ENCODE measurements around the gene HKDC1.
A peak's percentile ranks its signal among the peaks of the same experiment; 100 is the strongest.

The HKDC1 gene

DNA sequence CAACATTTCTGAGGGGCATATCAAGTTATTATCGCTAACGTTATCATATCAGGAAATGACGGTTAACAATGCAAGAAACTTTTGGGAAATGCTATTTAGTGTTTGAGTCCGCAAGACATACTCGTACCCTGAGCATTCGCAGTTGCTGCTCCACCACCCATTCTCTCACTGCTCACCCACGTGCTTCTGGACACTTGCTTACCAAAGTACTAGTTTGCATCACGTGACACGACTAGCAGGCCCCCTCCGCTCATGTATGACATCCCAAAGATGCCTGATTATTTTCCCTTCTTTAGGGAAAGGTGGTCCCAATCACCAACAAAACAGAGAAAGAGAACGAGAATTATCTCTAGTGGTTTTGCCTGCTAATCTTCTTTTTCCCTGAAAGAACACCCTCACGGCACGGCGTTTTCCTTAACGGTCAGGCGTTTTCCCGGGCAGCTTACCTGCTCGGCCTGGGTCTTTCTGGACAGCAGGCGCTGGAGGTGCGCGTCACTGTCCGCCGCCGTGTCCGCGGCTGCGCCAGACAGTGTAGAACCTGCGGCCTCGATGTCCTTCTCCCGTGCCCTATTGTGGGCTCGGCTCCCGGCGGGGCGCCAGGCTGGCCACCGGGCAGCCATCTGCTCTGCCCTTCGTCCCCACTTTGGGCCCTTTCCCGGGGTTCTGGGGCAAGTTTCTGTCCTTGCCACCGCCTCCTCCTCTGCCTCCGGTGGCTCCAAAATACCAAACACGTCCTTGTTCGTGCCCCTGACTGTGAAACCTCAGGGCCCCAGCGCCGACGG lies 40.2 kb upstream of the HKDC1 start, which contains the start of gene SUPV3L1 (continued):
- TF ChIP-seq MYNN (tag by site-specific recombination; IDR thresholded peaks at IDR 0.05; ENCODE audit: borderline replicate concordance) (peak; percentile 66; the same call in 1 of the 2 replicates), ZNF146 (tag by site-specific recombination; IDR thresholded peaks at IDR 0.05) (no peak), ZNF654 (tag by site-specific recombination; IDR thresholded peaks at IDR 0.05; ENCODE audit: low read depth) (no peak), IKZF3 (tag by site-specific recombination; IDR thresholded peaks at IDR 0.05) (no peak), ZSCAN23 (tag by site-specific recombination; IDR thresholded peaks at IDR 0.05) (no peak; the same call in 1 of the 2 replicates), ZNF423 (tag by site-specific recombination; IDR thresholded peaks at IDR 0.05) (no peak), BCL11A (tag by site-specific recombination; IDR thresholded peaks at IDR 0.05; ENCODE audit: low read depth) (0 out of 2 replicates have a peak, but pooled peaks have one; percentile 56), REST (tag by site-specific recombination; IDR thresholded peaks at IDR 0.05) (no peak), ZSCAN30 (tag by site-specific recombination; IDR thresholded peaks at IDR 0.05) (0 out of 2 replicates have a peak, but pooled peaks have one; percentile 17), ZNF404 (tag by site-specific recombination; IDR thresholded peaks at IDR 0.05) (no peak), ZBTB7A (tag by site-specific recombination; IDR thresholded peaks at IDR 0.05; ENCODE audit: low read depth) (peak; percentile 6; the same call in 1 of the 2 replicates), ZNF600 (tag by site-specific recombination; IDR thresholded peaks at IDR 0.05) (0 out of 2 replicates have a peak, but pooled peaks have one; percentile 22), SP2 (tag by site-specific recombination; IDR thresholded peaks at IDR 0.05) (peak; percentile 45), ZNF311 (tag by site-specific recombination; IDR thresholded peaks at IDR 0.05; ENCODE audit: borderline replicate concordance) (no peak), KLF16 (tag by site-specific recombination; IDR thresholded peaks at IDR 0.05) (peak; percentile 55; the same call in 1 of the 2 replicates), ZNF23 (tag by site-specific recombination; IDR thresholded peaks at IDR 0.05; ENCODE audit: borderline replicate concordance) (no peak), ZNF223 (tag by site-specific recombination; IDR thresholded peaks at IDR 0.05) (0 out of 2 replicates have a peak, but pooled peaks have one; percentile 12), KLF8 (tag by site-specific recombination; IDR thresholded peaks at IDR 0.05) (peak; percentile 78; the same call in 1 of the 2 replicates), ZFP69B (tag by site-specific recombination; IDR thresholded peaks at IDR 0.05) (no peak; the same call in 1 of the 2 replicates), ZNF623 (tag by site-specific recombination; IDR thresholded peaks at IDR 0.05) (peak; percentile 35; the same call in 1 of the 2 replicates), PRDM1 (tag by site-specific recombination; IDR thresholded peaks at IDR 0.05) (0 out of 2 replicates have a peak, but pooled peaks have one; percentile 4), ZNF621 (tag by site-specific recombination; IDR thresholded peaks at IDR 0.05) (no peak), ZSCAN4 (tag by site-specific recombination; IDR thresholded peaks at IDR 0.05) (0 out of 2 replicates have a peak, but pooled peaks have one; percentile 24), ZNF555 (tag by site-specific recombination; conservative IDR thresholded peaks at IDR 0.05) (no peak), ZNF626 (tag by site-specific recombination; IDR thresholded peaks at IDR 0.05) (no peak), ZBTB48 (tag by site-specific recombination; IDR thresholded peaks at IDR 0.05) (no peak), ZNF354C (tag by site-specific recombination; IDR thresholded peaks at IDR 0.05; ENCODE audit: borderline replicate concordance, low read depth) (no peak), ZNF785 (tag by site-specific recombination; IDR thresholded peaks at IDR 0.05) (no peak), ZNF510 (tag by site-specific recombination; IDR thresholded peaks at IDR 0.05; ENCODE audit: insufficient replicate concordance) (no peak)
- TF ChIP-seq, protein P1, sequence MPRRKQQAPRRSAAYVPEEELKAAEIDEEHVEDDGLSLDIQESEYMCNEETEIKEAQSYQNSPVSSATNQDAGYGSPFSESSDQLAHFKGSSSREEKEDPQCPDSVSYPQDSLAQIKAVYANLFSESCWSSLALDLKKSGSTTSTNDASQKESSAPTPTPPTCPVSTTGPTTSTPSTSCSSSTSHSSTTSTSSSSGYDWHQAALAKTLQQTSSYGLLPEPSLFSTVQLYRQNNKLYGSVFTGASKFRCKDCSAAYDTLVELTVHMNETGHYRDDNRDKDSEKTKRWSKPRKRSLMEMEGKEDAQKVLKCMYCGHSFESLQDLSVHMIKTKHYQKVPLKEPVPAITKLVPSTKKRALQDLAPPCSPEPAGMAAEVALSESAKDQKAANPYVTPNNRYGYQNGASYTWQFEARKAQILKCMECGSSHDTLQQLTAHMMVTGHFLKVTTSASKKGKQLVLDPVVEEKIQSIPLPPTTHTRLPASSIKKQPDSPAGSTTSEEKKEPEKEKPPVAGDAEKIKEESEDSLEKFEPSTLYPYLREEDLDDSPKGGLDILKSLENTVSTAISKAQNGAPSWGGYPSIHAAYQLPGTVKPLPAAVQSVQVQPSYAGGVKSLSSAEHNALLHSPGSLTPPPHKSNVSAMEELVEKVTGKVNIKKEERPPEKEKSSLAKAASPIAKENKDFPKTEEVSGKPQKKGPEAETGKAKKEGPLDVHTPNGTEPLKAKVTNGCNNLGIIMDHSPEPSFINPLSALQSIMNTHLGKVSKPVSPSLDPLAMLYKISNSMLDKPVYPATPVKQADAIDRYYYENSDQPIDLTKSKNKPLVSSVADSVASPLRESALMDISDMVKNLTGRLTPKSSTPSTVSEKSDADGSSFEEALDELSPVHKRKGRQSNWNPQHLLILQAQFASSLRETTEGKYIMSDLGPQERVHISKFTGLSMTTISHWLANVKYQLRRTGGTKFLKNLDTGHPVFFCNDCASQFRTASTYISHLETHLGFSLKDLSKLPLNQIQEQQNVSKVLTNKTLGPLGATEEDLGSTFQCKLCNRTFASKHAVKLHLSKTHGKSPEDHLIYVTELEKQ (tag by site-specific recombination; IDR thresholded peaks at IDR 0.05; ENCODE audit: borderline replicate concordance): no peak
- TF ChIP-seq, protein P2, sequence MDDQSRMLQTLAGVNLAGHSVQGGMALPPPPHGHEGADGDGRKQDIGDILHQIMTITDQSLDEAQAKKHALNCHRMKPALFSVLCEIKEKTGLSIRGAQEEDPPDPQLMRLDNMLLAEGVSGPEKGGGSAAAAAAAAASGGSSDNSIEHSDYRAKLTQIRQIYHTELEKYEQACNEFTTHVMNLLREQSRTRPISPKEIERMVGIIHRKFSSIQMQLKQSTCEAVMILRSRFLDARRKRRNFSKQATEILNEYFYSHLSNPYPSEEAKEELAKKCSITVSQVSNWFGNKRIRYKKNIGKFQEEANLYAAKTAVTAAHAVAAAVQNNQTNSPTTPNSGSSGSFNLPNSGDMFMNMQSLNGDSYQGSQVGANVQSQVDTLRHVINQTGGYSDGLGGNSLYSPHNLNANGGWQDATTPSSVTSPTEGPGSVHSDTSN (CRISPR knock-in tag; IDR thresholded peaks at IDR 0.05): peak; percentile 80; the same call in 1 of the 2 replicates
